IgD-negative memory B cell (primary cell): ENCODE results near the gene NAT9. TPM values are rescaled to one million over a fixed set of nuclear protein-coding genes. Genes with fewer than 3 reads are reported as not detected.
A peak's percentile ranks its signal among the peaks of the same experiment; 100 is the strongest.

Source experiments
- H3K27ac Mint-ChIP-seq, 3 donors: one replicate each; pipeline ENCODE4 v1.8.0; 2020 to 2022; ENCODE audit warnings: mild to moderate bottlenecking in 3 of 3, mixed read lengths in 3 of 3, moderate library complexity in 1 of 3
- H3K27me3 Mint-ChIP-seq: one replicate; pipeline ENCODE4 v1.8.0; 2021; ENCODE audit warnings: mixed read lengths
- H3K36me3 Mint-ChIP-seq: one replicate; pipeline ENCODE4 v1.8.0; 2020; ENCODE audit warnings: mild to moderate bottlenecking, mixed read lengths
- H3K4me1 Mint-ChIP-seq, 3 donors: one replicate each; pipeline ENCODE4 v1.8.0; 2020 to 2022; ENCODE audit warnings: mixed read lengths in 3 of 3, mild to moderate bottlenecking in 1 of 3
- H3K4me3 Mint-ChIP-seq, 4 donors: one replicate each; pipeline ENCODE4 v1.8.0; 2020 to 2022; ENCODE audit warnings: mild to moderate bottlenecking in 4 of 4, mixed read lengths in 4 of 4, moderate library complexity in 3 of 4
- H3K9me3 Mint-ChIP-seq, 3 donors: one replicate each; pipeline ENCODE4 v1.8.0; 2020 to 2021; ENCODE audit warnings: mixed read lengths in 3 of 3, mild to moderate bottlenecking in 1 of 3
- polyA plus RNA-seq: library from polyadenylated mRNA; unstranded; fragments of 300-500 nt; fragmentation: Illumina TruSeq; gene quantifications from one replicate; pipeline ENCODE4 v1.2.3, GENCODE V29; 2021

The NAT9 gene
- polyA plus RNA-seq, 1 donor from 2014 or later, result 24.5 TPM

GRCh38 chr17:74743755-74744154, 32.4 kb downstream of the NAT9 start:
- H3K27ac Mint-ChIP-seq, result peak overlapping the region; percentile 31 to 95 (median 88)
- H3K36me3 Mint-ChIP-seq, result peaks cover 8% of the 10 kb centered on the region
- H3K27me3 Mint-ChIP-seq, result no peaks in the 10 kb centered on the region
- H3K9me3 Mint-ChIP-seq, result no peaks in the 10 kb centered on the region
- peaks cover 41 to 57% (median 55%) of the 10 kb centered on the region in 3 donors for H3K4me1 Mint-ChIP-seq
- peak overlapping the region in 2 of 4 donors; percentile 75 to 88 for H3K4me3 Mint-ChIP-seq

GRCh38 chr17:74742978-74743545, 33.1 kb downstream of the NAT9 start:
- H3K9me3 Mint-ChIP-seq, result no peaks in the 10 kb centered on the region
- no peaks in the 10 kb centered on the region for H3K27me3 Mint-ChIP-seq
- peaks cover 8% of the 10 kb centered on the region for H3K36me3 Mint-ChIP-seq
- H3K4me1 Mint-ChIP-seq, result peaks cover 41 to 60% (median 58%) of the 10 kb centered on the region in 3 donors
- H3K4me3 Mint-ChIP-seq, result peak overlapping the region in 3 of 4 donors; percentile 88 to 92 (median 90)
- H3K27ac Mint-ChIP-seq, result peak overlapping the region; percentile 31 to 95 (median 88)

- Mint-ChIP-seq H3K27ac (peak overlapping the region; percentile 31 to 93 (median 88)), H3K9me3 (no peaks in the 10 kb centered on the region), H3K36me3 (peaks cover 8% of the 10 kb centered on the region), H3K4me3 (peak overlapping the region; percentile 54 to 92 (median 89)), H3K27me3 (no peaks in the 10 kb centered on the region), H3K4me1 (peaks cover 41 to 62% (median 58%) of the 10 kb centered on the region in 3 donors)
Measured at GRCh38 chr17:74742153-74742515, 34.0 kb downstream of the NAT9 start.

GRCh38 chr17:74740641-74741387, 35.3 kb downstream of the NAT9 start:
- H3K27me3 Mint-ChIP-seq, result no peaks in the 10 kb centered on the region
- peak overlapping the region; percentile 31 to 93 (median 89) for H3K27ac Mint-ChIP-seq
- no peaks in the 10 kb centered on the region for H3K9me3 Mint-ChIP-seq
- H3K4me3 Mint-ChIP-seq, result peak overlapping the region in 2 of 4 donors; percentile 88 to 92
- peaks cover 8% of the 10 kb centered on the region for H3K36me3 Mint-ChIP-seq
- H3K4me1 Mint-ChIP-seq, result peaks cover 48 to 64% (median 61%) of the 10 kb centered on the region in 3 donors

GRCh38 chr17:74740173-74740572, 36.0 kb downstream of the NAT9 start:
- H3K4me3 Mint-ChIP-seq, result peak overlapping the region in 3 of 4 donors; percentile 7 to 88 (median 82)
- peaks cover 8% of the 10 kb centered on the region for H3K36me3 Mint-ChIP-seq
- H3K4me1 Mint-ChIP-seq, result peaks cover 48 to 64% (median 61%) of the 10 kb centered on the region in 3 donors
- H3K27me3 Mint-ChIP-seq, result no peaks in the 10 kb centered on the region
- H3K27ac Mint-ChIP-seq, result peak overlapping the region in 2 of 3 donors; percentile 82 to 85
- no peaks in the 10 kb centered on the region for H3K9me3 Mint-ChIP-seq

GRCh38 chr17:74739227-74739831, 36.8 kb downstream of the NAT9 start:
- no peaks in the 10 kb centered on the region for H3K27me3 Mint-ChIP-seq
- H3K4me1 Mint-ChIP-seq, result peaks cover 42 to 65% (median 56%) of the 10 kb centered on the region in 3 donors
- H3K4me3 Mint-ChIP-seq, result peak overlapping the region; percentile 63 to 95 (median 90)
- H3K36me3 Mint-ChIP-seq, result peaks cover 8% of the 10 kb centered on the region
- H3K27ac Mint-ChIP-seq, result peak overlapping the region; percentile 63 to 92 (median 86)
- H3K9me3 Mint-ChIP-seq, result no peaks in the 10 kb centered on the region

- Mint-ChIP-seq H3K4me3 (peak overlapping the region; percentile 88 to 96 (median 93)), H3K27ac (peak overlapping the region; percentile 86 to 93 (median 92)), H3K36me3 (peaks cover 8% of the 10 kb centered on the region), H3K27me3 (no peaks in the 10 kb centered on the region), H3K9me3 (no peaks in the 10 kb centered on the region), H3K4me1 (peaks cover 33 to 57% (median 50%) of the 10 kb centered on the region in 3 donors)
Measured at GRCh38 chr17:74738051-74738996, 37.8 kb downstream of the NAT9 start.

GRCh38 chr17:74737299-74738050, 38.7 kb downstream of the NAT9 start:
- Mint-ChIP-seq H3K4me3 (peak overlapping the region; percentile 88 to 96 (median 93)), H3K27me3 (no peaks in the 10 kb centered on the region), H3K9me3 (no peaks in the 10 kb centered on the region), H3K36me3 (peaks cover 8% of the 10 kb centered on the region), H3K4me1 (peaks cover 25 to 49% (median 43%) of the 10 kb centered on the region in 3 donors), H3K27ac (peak overlapping the region; percentile 86 to 93 (median 92))

GRCh38 chr17:74736513-74737298, 39.4 kb downstream of the NAT9 start, which contains the start of gene RAB37:
RAB37 (plus strand) TSS chr17:74737256; CDS start chr17:74737273, 17 bp downstream.
- peaks cover 8% of the 10 kb centered on the region for H3K36me3 Mint-ChIP-seq
- peak within 1 kb of the TSS; percentile 92 to 93 (median 93) for H3K27ac Mint-ChIP-seq
- peaks cover 17 to 42% (median 36%) of the 10 kb centered on the region in 3 donors for H3K4me1 Mint-ChIP-seq
- H3K4me3 Mint-ChIP-seq, result peak within 1 kb of the TSS; percentile 88 to 96 (median 93)
- peaks cover under 1% of the 10 kb centered on the region for H3K27me3 Mint-ChIP-seq
- no peaks in the 10 kb centered on the region for H3K9me3 Mint-ChIP-seq

- Mint-ChIP-seq H3K9me3 (no peaks in the 10 kb centered on the region), H3K4me3 (peak overlapping the region in 1 of 4 donors; percentile 6), H3K27me3 (peaks cover 4% of the 10 kb centered on the region), H3K27ac (peak overlapping the region in 1 of 3 donors; percentile 8), H3K36me3 (peaks cover 5% of the 10 kb centered on the region), H3K4me1 (peaks cover 7 to 35% (median 31%) of the 10 kb centered on the region in 3 donors)
Measured at GRCh38 chr17:74734256-74734655, 41.9 kb downstream of the NAT9 start.

GRCh38 chr17:74733365-74734122, 42.6 kb downstream of the NAT9 start:
- H3K4me3 Mint-ChIP-seq, result no peak overlapping the region
- H3K36me3 Mint-ChIP-seq, result no peaks in the 10 kb centered on the region
- no peaks in the 10 kb centered on the region for H3K9me3 Mint-ChIP-seq
- peaks cover 4% of the 10 kb centered on the region for H3K27me3 Mint-ChIP-seq
- H3K27ac Mint-ChIP-seq, result no peak overlapping the region
- peaks cover 7 to 28% (median 25%) of the 10 kb centered on the region in 3 donors for H3K4me1 Mint-ChIP-seq

GRCh38 chr17:74732042-74732867, 43.9 kb downstream of the NAT9 start:
- H3K27ac Mint-ChIP-seq, result no peak overlapping the region
- H3K4me3 Mint-ChIP-seq, result no peak overlapping the region
- H3K4me1 Mint-ChIP-seq, result peaks cover 7 to 27% (median 22%) of the 10 kb centered on the region in 3 donors
- peaks cover 4% of the 10 kb centered on the region for H3K27me3 Mint-ChIP-seq
- H3K9me3 Mint-ChIP-seq, result no peaks in the 10 kb centered on the region
- no peaks in the 10 kb centered on the region for H3K36me3 Mint-ChIP-seq
